HEK293 (cell line): Measurements from ENCODE around the gene GJB2.

Experiments used
- CTCF ChIP-seq: fragments of 450-650 bp; formaldehyde crosslinking; IDR thresholded peaks from 2 replicates; pipeline ENCODE4 v1.5.1; 2016; ENCODE audit warnings: missing biosample characterization, missing genetic modification characterization
- PRDM4 ChIP-seq: fragments of 450-650 bp; formaldehyde crosslinking; IDR thresholded peaks from 2 replicates; pipeline ENCODE4 v1.5.1; 2017; ENCODE audit warnings: missing biosample characterization, missing genetic modification characterization
- REPIN1 ChIP-seq: fragments of 450-650 bp; formaldehyde crosslinking; IDR thresholded peaks from 2 replicates; pipeline ENCODE4 v1.5.1; 2017; ENCODE audit warnings: missing biosample characterization, missing genetic modification characterization, low read depth
- REST ChIP-seq: fragments of 450-650 bp; formaldehyde crosslinking; IDR thresholded peaks from 2 replicates; pipeline ENCODE4 v1.5.1; 2016; ENCODE audit warnings: missing biosample characterization, missing genetic modification characterization
- SP3 ChIP-seq: fragments of 450-650 bp; formaldehyde crosslinking; IDR thresholded peaks from 2 replicates; pipeline ENCODE4 v1.5.1; 2016; ENCODE audit warnings: missing biosample characterization, missing genetic modification characterization
- ZNF138 ChIP-seq: fragments of 450-650 bp; formaldehyde crosslinking; IDR thresholded peaks from 2 replicates; pipeline ENCODE4 v1.5.1; 2016; ENCODE audit warnings: missing biosample characterization, missing genetic modification characterization, borderline replicate concordance
- ZNF670 ChIP-seq: fragments of 450-650 bp; formaldehyde crosslinking; IDR thresholded peaks from 2 replicates; pipeline ENCODE4 v1.5.1; 2016; ENCODE audit warnings: missing biosample characterization, missing genetic modification characterization, low read depth
- ZSCAN16 ChIP-seq: fragments of 450-650 bp; formaldehyde crosslinking; IDR thresholded peaks from 2 replicates; pipeline ENCODE4 v1.5.1; 2016; ENCODE audit warnings: missing biosample characterization, missing genetic modification characterization

DNA sequence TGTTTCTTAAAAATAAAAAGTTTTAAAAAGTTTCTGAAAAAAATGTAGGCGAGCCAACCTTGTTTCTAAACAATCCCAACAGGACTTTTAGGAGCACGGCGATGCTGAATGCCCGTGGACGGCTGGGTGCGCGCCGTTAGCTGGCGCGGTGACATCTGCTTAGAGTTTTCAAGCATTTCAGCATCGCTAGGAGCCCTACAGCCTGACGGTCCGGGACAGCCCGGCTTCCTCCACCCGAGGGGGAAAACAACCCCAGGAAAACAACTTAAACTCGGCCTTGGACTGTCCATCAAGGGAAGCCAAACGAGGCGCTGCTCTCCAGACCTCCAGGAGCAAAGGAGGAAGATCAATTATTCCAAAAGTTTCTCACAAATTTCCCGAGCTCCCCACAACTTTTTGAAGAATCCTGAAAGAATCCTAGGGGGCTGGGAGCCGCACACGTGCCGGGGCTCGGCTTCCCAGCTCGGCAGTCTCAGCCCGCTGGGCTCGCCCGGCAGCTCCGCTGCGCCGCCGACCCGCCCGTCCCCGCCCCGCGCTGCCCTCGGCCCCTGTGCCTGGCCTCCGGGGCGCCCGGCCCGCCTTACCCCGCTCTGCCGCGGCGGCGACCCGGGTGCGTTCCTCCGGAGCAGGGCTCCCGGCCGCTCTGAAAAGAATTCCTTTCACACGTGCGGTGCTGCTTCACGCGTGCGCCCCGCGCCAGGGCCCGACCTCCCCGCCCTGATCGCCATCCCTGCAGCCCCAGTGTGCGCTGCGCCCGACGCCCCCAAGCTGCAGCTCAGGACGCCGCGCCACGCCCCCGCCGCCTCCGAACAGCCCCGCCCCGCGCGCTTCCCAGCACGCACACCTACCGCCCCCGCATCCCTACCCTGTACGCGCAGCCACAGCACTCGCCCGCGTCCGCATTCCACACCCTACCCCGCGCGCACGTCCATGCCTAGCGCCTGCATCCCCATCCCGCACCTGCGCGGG is 32.1 kb downstream of the GJB2 start, which contains the start of gene GJA3:
- TF ChIP-seq ZNF670 (no peak), CTCF (peak; percentile 47; the same call in 1 of the 2 replicates), PRDM4 (tag by site-specific recombination) (no peak), REST (tag by site-specific recombination) (no peak), ZSCAN16 (tag by site-specific recombination) (no peak), ZNF138 (tag by site-specific recombination) (no peak), SP3 (peak; percentile 53), REPIN1 (no peak)
